ENCODE measurements around the gene NT5E.
A peak's percentile ranks its signal among the peaks of the same experiment; 100 is the strongest.
"Not testable (repeated sequence)": the region's sequence is repeated elsewhere in the genome, so short reads cannot be mapped to it uniquely, and the experiment has no call there.

The NT5E gene

GRCh38 chr6:85449818-85450759, at the start of gene NT5E:
NT5E (plus strand) TSS chr6:85450083; CDS start chr6:85450140, 57 bp downstream.
- DNase-seq = peak; percentile 16

- DNase-seq = no peak
These were observed 49.6 kb upstream of the NT5E start for GRCh38 chr6:85400331-85400730.

GRCh38 chr6:85401186-85402021, 48.5 kb upstream of the NT5E start:
- DNase-seq = no peak

- no peak for DNase-seq
These were observed 47.8 kb upstream of the NT5E start for GRCh38 chr6:85402071-85402470.

GRCh38 chr6:85402922-85403321, 47.0 kb upstream of the NT5E start:
- no peak for DNase-seq

- DNase-seq = no peak
These were observed 46.4 kb upstream of the NT5E start for GRCh38 chr6:85403331-85404015.

GRCh38 chr6:85404016-85404563, 45.8 kb upstream of the NT5E start:
- not testable (repeated sequence) for DNase-seq

- DNase-seq = no peak
These were observed 45.2 kb upstream of the NT5E start for GRCh38 chr6:85404564-85405174.

- no peak for DNase-seq
These were observed 44.6 kb upstream of the NT5E start for GRCh38 chr6:85405175-85405852.

- no peak for DNase-seq
These were observed 44.1 kb upstream of the NT5E start for GRCh38 chr6:85405853-85406198.

GRCh38 chr6:85406641-85407075, 43.2 kb upstream of the NT5E start:
- no peak for DNase-seq

GRCh38 chr6:85408039-85408438, 41.8 kb upstream of the NT5E start:
- DNase-seq = no peak

GRCh38 chr6:85412911-85413430, 36.9 kb upstream of the NT5E start:
- DNase-seq = no peak

- DNase-seq = no peak
These were observed 33.8 kb upstream of the NT5E start for GRCh38 chr6:85416049-85416448.

- no peak for DNase-seq
These were observed 33.1 kb upstream of the NT5E start for GRCh38 chr6:85416766-85417165.

GRCh38 chr6:85417336-85417735, 32.5 kb upstream of the NT5E start:
- DNase-seq = no peak

- no peak for DNase-seq
These were observed 31.8 kb upstream of the NT5E start for GRCh38 chr6:85418059-85418458.

GRCh38 chr6:85419046-85419759, 30.7 kb upstream of the NT5E start:
- DNase-seq = no peak

GRCh38 chr6:85420551-85420950, 29.3 kb upstream of the NT5E start:
- no peak for DNase-seq

GRCh38 chr6:85421181-85421580, 28.7 kb upstream of the NT5E start:
- DNase-seq = no peak

GRCh38 chr6:85421972-85422371, 27.9 kb upstream of the NT5E start:
- DNase-seq = no peak

All from CD4-positive, alpha-beta T cell treated with Interleukin-17A for 1 hour (primary cell).